SU-DHL-6 (cell line): Measurements from ENCODE around the gene ZNF792.

ENCODE experiments used
- EZH2phosphoT487 ChIP-seq: fragments of 200-600 bp; sonication (generic), shearing (Covaris generic); conservative IDR thresholded peaks from 2 replicates; pipeline ENCODE4 v1.6.1; 2018; ENCODE audit warnings: mild to moderate bottlenecking, antibody characterized with exemption, low read length, moderate library complexity, mixed read lengths
- TF ChIP-seq, protein P1 (sequence below): fragments of 200-600 bp; sonication (generic); IDR thresholded peaks from one replicate; pipeline ENCODE4 v1.5.1; 2017; ENCODE audit warnings: antibody characterized with exemption, mild to moderate bottlenecking, low read length, moderate library complexity; ENCODE audit not compliant: insufficient read depth, poor library complexity, severe bottlenecking

DNA sequence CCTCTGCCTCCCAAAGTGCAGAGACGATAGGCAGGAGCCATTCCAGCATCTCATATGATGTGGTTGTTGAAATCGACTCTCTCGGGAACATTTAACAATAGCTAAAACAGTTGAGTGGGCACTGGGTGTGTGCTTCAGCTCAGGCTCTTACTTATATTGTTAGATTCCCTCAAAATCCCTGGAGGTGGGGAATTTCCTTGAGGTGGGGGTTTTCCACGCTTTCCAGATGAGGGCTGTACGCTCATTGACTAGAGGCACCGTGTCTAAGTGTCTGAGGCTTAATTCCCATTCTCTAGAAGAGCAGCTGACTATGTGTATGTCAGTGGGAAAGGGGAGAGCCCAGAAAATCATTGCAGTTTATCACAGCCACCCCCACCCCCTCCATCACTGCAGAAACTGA is 25.3 kb upstream of the ZNF792 start:
- TF ChIP-seq, protein P1, sequence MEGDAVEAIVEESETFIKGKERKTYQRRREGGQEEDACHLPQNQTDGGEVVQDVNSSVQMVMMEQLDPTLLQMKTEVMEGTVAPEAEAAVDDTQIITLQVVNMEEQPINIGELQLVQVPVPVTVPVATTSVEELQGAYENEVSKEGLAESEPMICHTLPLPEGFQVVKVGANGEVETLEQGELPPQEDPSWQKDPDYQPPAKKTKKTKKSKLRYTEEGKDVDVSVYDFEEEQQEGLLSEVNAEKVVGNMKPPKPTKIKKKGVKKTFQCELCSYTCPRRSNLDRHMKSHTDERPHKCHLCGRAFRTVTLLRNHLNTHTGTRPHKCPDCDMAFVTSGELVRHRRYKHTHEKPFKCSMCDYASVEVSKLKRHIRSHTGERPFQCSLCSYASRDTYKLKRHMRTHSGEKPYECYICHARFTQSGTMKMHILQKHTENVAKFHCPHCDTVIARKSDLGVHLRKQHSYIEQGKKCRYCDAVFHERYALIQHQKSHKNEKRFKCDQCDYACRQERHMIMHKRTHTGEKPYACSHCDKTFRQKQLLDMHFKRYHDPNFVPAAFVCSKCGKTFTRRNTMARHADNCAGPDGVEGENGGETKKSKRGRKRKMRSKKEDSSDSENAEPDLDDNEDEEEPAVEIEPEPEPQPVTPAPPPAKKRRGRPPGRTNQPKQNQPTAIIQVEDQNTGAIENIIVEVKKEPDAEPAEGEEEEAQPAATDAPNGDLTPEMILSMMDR, result no peak
- no peak for TF ChIP-seq EZH2phosphoT487
